PFSK-1 (cell line): ENCODE results near the gene C2orf72.

Experiments used
- POLR2AphosphoS5 ChIP-seq: IDR thresholded peaks from 2 replicates; pipeline ENCODE4 v1.6.1; 2012; ENCODE audit warnings: low read depth, mild to moderate bottlenecking, control low read depth, low read length, moderate library complexity
- TAF1 ChIP-seq: IDR thresholded peaks from 2 replicates; pipeline ENCODE4 v1.6.1; 2012; ENCODE audit warnings: low read length, control low read depth, borderline replicate concordance; ENCODE audit not compliant: insufficient read depth
- TF ChIP-seq, protein P1 (sequence below), 2 experiments: IDR thresholded peaks; 2 replicates each; pipeline versions ENCODE4 v1.6.1 to v1.8.0; 2011 to 2012; ENCODE audit warnings: low read depth in 2 of 2, low read length in 2 of 2, control low read depth in 1 of 2, inconsistent platforms in 1 of 2, mild to moderate bottlenecking in 1 of 2, moderate library complexity in 1 of 2; ENCODE audit not compliant: insufficient read depth in 1 of 2

DNA sequence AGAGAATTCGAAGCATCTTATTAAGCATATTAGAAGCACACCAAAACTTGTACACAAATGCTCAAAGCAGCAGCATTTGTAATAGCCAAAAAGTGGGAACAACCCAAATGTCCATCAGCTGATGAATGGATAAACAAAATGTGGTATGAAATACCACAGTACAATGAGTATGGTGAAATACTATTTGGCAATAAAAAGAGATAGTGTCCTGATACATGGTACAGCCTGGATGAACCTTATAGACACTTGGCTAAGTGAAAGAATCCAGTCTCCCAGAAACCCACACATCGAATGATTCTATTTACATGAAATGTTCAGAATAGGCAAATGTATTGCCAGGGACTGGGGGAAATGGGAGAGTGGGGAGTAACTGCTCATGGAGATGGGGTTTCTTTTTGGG, 38.4 kb upstream of the C2orf72 start:
- TF ChIP-seq TAF1 (no peak), POLR2AphosphoS5 (no peak)
- TF ChIP-seq, protein P1, sequence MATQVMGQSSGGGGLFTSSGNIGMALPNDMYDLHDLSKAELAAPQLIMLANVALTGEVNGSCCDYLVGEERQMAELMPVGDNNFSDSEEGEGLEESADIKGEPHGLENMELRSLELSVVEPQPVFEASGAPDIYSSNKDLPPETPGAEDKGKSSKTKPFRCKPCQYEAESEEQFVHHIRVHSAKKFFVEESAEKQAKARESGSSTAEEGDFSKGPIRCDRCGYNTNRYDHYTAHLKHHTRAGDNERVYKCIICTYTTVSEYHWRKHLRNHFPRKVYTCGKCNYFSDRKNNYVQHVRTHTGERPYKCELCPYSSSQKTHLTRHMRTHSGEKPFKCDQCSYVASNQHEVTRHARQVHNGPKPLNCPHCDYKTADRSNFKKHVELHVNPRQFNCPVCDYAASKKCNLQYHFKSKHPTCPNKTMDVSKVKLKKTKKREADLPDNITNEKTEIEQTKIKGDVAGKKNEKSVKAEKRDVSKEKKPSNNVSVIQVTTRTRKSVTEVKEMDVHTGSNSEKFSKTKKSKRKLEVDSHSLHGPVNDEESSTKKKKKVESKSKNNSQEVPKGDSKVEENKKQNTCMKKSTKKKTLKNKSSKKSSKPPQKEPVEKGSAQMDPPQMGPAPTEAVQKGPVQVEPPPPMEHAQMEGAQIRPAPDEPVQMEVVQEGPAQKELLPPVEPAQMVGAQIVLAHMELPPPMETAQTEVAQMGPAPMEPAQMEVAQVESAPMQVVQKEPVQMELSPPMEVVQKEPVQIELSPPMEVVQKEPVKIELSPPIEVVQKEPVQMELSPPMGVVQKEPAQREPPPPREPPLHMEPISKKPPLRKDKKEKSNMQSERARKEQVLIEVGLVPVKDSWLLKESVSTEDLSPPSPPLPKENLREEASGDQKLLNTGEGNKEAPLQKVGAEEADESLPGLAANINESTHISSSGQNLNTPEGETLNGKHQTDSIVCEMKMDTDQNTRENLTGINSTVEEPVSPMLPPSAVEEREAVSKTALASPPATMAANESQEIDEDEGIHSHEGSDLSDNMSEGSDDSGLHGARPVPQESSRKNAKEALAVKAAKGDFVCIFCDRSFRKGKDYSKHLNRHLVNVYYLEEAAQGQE (IDR thresholded peaks at IDR 0.05; ENCODE audit: insufficient read depth in 1 of 2, low read depth in 2 of 2, low read length in 2 of 2) = no peak
